HG03039 (cell line): ENCODE data around the gene GMEB2.
"Not testable (repeated sequence)": the region's sequence is repeated elsewhere in the genome, so short reads cannot be mapped to it uniquely, and the experiment has no call there.

Experiments used
- ATAC-seq: cut with Tn5 transposase; IDR thresholded peaks from one replicate; pipeline ENCODE4 v1.9.1; 2021; ENCODE audit warnings: mild to moderate bottlenecking, moderate library complexity; ENCODE audit not compliant: unreplicated experiment

The GMEB2 gene

GRCh38 chr20:63657937-63658748 lies 31.2 kb upstream of the GMEB2 start, which contains the start of gene RTEL1:
Gene RTEL1, plus strand, starts transcription at chr20:63658312. Its CDS starts 1,091 bp downstream, at chr20:63659403.
- ATAC-seq, result peak; percentile 77

- ATAC-seq, result no peak
Observed at GRCh38 chr20:63657260-63657936, 30.5 kb upstream of the GMEB2 start.

GRCh38 chr20:63656451-63656850 lies 29.6 kb upstream of the GMEB2 start:
- ATAC-seq, result no peak

GRCh38 chr20:63655249-63655648 lies 28.3 kb upstream of the GMEB2 start:
- ATAC-seq, result no peak

GRCh38 chr20:63653974-63654668 lies 27.2 kb upstream of the GMEB2 start:
- ATAC-seq, result no peak

GRCh38 chr20:63653041-63653973 lies 26.4 kb upstream of the GMEB2 start, which contains the start of gene STMN3:
Gene STMN3, minus strand, starts transcription at chr20:63653424. Its CDS starts 79 bp downstream, at chr20:63653345.
- no peak for ATAC-seq

GRCh38 chr20:63652192-63652980 lies 25.5 kb upstream of the GMEB2 start:
- no peak for ATAC-seq

- ATAC-seq, result no peak
Observed at GRCh38 chr20:63651942-63652191, 25.0 kb upstream of the GMEB2 start.

GRCh38 chr20:63650486-63650885 lies 23.6 kb upstream of the GMEB2 start:
- not testable (repeated sequence) for ATAC-seq

- no peak for ATAC-seq
Observed at GRCh38 chr20:63648895-63649589, 22.1 kb upstream of the GMEB2 start.

GRCh38 chr20:63648190-63648589 lies 21.3 kb upstream of the GMEB2 start:
- no peak for ATAC-seq

- no peak for ATAC-seq
Observed at GRCh38 chr20:63645218-63645617, 18.3 kb upstream of the GMEB2 start.

- ATAC-seq, result no peak
Observed at GRCh38 chr20:63643946-63644345, 17.0 kb upstream of the GMEB2 start.

- ATAC-seq, result no peak
Observed at GRCh38 chr20:63643499-63643898, 16.6 kb upstream of the GMEB2 start.

GRCh38 chr20:63642527-63643247 lies 15.8 kb upstream of the GMEB2 start:
- no peak for ATAC-seq

GRCh38 chr20:63641792-63642523 lies 15.1 kb upstream of the GMEB2 start:
- ATAC-seq, result peak; percentile 59

GRCh38 chr20:63641146-63641791 lies 14.4 kb upstream of the GMEB2 start:
- ATAC-seq, result peak; percentile 14
